HG02981 (cell line): ENCODE measurements around the gene ANAPC7.
"Not testable (repeated sequence)": the region's sequence is repeated elsewhere in the genome, so short reads cannot be mapped to it uniquely, and the experiment has no call there.

Experiments used
- ATAC-seq: cut with Tn5 transposase; IDR thresholded peaks from one replicate; pipeline ENCODE4 v1.9.1; 2021; ENCODE audit warnings: mild to moderate bottlenecking, moderate library complexity; ENCODE audit not compliant: unreplicated experiment

ANAPC7 gene

DNA sequence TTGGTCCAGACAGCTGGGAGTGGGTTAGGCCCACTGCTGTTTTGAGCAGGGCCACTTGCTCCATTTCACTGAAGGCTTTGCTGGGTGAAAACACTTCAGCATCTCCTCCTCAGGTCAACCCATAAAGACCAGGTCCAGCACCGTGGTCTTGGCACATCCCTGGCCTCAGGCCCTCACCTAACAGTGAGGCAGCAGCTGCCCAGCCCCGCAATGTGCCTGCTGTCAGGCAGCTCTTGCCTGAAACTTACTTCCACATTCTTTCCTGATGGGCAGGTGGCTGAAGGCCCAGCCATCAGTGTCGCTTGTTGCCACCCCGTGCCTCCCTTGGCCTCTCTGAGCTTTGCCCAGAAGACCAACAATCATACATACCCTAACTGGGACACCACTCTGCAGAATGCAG lies 54.4 kb downstream of the ANAPC7 start:
- no peak for ATAC-seq

DNA sequence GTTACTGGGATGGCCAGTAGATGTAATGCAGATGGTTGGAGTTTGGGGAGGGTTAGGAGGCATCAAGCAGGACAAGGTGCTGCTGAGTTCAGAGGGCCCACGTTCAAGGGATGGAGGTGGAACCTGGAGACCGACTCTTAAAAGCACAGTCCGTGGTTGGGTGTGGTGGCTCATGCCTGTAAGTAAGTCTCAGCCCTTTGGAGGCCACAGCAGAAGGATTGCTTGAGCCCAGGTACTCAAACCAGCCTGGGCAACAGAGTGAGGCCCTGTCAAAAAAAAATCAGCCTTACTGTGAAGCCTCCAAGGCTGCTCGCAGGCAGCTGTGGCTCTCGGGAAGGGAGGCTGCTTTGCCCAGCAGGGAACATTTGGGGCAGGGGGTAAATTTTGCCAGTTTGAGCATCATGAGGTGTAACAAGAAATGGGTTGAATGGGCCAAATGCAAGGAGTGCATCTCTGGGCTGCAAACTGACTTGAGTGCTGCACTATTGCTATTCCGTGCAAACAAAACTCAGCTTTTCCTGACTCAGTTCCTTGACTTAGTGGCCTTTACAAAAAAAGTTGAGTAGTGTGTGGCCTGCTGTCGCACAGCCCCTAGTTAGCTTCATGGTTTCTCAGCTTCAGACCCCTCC lies 55.0 kb downstream of the ANAPC7 start:
- no peak for ATAC-seq

DNA sequence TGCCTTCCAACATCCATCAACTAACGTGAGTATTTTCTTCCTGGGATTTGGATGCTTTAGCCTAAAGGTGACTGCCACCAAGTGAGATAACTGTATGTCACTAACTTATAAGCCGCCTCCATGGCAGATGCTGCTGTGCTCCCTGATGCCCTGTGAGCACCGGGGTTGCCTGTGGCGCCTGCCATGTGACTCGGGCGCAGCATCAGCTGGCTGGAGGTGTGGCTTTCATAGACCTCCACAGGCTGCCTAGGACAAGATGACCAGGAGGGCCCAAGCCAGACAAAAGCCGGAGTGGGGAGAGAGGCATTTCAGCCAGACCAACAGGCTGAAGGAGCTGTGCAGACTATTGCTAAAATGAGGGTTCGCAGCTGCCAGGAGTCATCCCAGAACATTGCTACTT lies 55.7 kb downstream of the ANAPC7 start:
- ATAC-seq, result no peak

DNA sequence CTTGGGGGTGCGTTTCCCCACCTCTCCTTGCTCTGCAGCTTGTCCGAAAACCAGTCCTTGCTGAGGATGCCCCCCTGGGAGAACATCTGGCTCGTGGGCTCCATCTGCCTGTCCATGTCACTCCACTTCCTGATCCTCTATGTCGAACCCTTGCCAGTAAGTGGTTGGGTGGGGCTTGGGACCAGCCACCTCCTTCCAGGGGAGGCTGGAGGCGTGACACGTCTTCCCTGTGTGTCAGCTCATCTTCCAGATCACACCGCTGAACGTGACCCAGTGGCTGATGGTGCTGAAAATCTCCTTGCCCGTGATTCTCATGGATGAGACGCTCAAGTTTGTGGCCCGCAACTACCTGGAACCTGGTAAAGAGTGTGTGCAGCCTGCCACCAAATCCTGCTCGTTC lies 57.5 kb downstream of the ANAPC7 start:
- no peak for ATAC-seq

DNA sequence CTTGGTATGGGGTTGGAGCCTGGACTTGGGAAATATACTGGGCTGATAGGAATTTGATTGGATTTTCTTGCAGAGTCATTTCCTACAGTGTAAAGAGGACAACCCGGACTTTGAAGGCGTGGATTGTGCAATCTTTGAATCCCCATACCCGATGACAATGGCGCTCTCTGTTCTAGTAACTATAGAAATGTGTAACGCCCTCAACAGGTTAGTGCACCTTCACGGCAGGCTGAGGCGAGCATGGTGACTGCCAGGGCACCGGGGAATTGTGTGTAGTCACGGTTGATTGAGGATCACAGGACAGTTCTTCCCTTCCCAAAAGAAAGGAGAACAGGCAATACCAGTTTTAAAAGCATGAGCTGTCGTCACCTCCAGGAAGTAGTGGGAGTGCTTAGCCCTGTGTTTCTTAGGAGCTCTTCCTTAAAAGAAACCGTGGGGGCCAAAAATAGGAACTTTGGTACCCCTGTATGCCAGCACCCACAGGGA lies 58.3 kb downstream of the ANAPC7 start:
- no peak for ATAC-seq

DNA sequence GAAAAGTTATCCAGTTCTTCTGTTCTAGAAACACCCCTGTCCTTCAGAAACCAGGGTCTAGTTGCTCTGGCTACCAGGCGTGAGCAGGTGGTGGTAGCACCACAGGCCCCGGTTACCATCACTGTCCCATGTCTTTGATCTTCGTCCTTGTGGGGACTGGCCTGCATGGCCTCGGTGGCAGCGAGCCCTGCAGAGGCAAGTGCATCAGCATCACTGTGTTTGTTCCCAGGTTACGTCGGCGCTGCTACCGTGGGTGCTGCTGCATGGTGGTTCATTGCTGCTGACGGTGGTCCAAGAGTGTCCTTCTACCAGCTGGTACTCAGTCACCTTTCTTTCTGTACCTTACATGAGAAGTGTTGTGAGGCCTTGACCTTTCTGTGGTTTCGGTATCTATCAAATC lies 58.9 kb downstream of the ANAPC7 start:
- ATAC-seq, result no peak

DNA sequence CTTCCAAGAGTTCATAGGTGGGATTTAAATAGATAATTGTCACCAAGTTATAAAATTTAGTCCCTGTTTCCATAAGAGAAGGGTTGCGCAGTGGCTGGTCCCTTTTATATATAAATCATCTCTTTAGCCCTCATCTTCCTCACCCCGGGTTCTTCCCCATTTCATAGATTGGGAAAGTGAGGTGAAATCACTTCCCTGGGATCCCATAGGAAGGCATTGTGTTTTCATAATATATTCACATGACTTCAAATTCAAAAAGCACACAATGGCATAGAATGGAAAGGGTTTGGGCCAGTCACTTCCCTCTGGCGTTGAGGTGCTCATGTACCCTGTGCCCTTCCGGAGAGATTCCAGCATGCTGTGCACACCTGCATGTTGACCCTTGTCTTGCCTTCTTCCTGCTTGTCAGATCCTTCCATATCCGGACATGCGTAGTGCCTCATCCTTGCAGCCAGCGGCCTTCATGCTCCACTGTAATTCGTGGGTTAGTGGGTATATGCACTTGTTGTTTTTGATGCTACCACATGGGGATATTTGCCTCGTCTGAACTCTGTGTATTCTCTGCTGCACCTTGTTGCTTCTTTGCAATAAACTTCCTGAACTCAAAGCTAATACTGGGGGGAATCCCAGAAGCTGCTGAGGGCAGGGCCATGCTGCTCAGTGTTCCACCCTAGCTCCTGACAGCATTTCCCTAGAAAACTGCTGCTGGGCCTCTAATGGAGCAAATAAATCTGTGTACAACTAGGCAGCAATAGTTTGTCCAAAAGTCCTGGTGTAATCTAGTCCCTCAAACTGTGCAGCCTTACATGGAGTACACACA lies 59.6 kb downstream of the ANAPC7 start:
- ATAC-seq, result no peak

DNA sequence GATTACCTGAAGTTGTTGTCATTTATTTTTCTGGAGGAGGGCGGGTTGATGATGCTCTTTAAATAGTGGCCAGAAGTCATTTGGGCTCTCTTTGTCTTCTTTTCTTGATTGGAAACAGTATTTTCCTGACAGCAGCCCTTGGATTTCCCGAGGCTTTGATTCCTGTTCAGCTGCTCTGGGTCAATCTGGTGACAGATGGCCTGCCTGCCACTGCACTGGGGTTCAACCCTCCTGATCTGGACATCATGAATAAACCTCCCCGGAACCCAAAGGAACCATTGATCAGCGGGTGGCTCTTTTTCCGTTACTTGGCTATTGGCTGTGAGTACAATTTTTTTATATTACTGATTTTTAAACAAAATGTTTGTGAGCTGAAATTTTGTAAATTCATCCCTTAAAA lies 60.4 kb downstream of the ANAPC7 start:
- no peak for ATAC-seq

DNA sequence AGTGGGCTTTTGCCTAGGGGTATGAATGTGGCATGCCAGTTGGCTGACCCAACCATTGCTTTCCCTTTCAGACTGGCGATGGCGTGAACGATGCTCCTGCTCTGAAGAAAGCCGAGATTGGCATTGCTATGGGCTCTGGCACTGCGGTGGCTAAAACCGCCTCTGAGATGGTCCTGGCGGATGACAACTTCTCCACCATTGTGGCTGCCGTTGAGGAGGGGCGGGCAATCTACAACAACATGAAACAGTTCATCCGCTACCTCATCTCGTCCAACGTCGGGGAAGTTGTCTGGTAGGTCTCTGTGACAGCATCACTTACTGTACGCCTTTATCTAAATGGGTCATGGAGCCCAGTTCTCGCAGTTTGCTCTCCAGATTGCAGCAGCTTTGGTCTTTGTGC lies 61.4 kb downstream of the ANAPC7 start:
- no peak for ATAC-seq

DNA sequence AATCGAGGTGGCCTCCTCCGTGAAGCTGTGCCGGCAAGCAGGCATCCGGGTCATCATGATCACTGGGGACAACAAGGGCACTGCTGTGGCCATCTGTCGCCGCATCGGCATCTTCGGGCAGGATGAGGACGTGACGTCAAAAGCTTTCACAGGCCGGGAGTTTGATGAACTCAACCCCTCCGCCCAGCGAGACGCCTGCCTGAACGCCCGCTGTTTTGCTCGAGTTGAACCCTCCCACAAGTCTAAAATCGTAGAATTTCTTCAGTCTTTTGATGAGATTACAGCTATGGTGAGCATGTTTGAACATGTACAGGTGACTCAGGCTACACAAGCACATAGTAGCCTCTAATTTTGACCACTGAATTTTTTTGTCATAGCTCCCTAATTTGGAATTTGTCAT lies 62.8 kb downstream of the ANAPC7 start:
- no peak for ATAC-seq

DNA sequence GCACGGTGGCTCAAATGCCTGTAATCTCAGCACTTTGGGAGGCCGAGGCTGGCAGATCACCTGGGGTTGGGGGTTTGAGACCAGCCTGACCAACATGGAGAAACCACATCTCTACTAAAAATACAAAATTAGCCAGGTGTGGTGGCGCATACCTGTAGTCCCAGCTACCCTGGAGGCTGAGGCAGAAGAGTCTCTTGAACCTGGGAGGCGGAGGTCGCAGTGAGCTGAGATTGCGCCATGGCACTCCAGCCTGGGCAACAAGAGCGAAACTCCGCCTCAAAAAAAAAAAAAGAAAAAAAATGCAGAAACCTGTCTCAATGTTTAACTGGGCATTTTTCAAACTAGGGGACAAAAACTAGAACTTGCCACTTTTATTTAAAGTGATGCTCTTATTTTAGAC lies 63.2 kb downstream of the ANAPC7 start:
- ATAC-seq, result not testable (repeated sequence)

DNA sequence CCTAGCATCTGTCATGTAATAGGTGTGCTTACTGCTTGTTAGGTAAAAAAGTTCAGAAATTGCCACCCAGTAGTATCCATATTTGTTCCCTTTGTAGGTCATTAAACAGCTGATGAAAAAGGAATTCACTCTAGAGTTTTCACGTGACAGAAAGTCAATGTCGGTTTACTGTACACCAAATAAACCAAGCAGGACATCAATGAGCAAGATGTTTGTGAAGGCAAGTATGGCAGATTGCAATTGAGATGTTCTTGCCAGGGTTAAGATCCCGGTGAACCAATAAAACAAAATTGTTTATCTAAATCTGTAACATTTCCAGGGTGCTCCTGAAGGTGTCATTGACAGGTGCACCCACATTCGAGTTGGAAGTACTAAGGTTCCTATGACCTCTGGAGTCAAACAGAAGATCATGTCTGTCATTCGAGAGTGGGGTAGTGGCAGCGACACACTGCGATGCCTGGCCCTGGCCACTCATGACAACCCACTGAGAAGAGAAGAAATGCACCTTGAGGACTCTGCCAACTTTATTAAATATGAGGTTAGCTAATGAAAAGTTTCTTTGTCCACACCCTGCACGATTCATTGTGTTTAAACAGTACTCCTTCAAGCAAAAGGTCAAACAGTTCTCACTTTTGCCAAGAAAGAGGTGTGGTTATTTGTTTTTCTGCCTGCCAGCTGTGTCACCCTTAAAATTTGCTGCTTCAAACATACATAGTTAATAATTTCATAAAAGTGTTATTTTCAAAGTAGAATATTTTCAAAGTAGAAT lies 64.1 kb downstream of the ANAPC7 start:
- ATAC-seq, result no peak

DNA sequence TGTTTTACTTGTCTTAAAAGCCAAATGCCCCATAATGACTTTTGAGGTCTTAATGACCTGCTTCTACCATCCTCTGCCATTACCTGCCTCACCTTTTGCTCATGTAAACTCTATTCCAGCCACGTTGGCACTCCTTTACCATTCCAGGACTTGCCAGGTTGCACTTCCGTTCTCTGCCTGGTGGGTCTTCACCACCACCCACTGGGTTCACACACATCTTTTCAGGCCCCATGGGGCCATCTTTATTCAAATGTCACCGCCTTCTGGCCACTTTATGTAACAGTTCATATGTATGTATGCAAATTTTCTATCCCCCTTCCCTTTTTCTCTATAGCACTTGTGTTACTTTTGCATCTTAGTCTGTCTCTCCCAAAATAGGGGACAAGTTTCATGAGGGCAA lies 64.8 kb downstream of the ANAPC7 start:
- ATAC-seq, result no peak

DNA sequence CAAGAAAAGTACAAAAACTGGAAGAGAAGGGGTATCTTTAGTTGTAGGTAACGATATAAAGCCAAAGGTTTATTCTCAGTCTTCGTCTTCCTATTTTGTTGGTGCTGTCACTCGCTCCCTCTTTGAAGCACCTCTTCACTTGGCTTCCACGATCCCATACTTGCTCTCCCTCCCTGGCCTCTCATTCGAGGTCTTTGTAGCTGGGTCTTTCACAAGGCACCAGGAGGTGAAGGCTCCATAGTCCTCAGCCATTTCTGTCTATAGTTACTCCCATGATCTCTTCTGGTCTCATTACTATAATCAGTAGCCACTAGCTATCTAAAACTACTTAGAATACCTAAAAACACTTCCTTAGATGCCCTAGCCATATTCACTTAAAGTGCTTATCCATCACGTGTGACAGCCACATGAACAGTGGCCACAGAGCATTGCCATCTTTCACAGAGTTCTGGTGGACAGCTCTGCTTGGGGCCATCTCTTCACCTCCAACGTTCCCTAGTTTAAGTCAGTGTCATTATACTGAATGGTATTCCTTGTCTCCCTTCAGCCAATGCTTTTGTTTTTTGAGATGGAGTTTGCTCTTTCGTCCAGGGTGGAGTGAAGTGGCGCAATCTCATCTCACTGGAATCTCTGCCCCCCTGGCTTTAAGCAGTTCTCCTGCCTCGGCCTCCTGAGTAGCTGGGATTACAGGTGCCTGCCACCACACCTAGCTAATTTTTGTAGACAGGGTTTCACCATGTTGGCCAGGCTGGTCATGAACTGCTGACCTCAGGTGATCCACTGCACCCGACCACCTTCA lies 65.4 kb downstream of the ANAPC7 start:
- no peak for ATAC-seq

DNA sequence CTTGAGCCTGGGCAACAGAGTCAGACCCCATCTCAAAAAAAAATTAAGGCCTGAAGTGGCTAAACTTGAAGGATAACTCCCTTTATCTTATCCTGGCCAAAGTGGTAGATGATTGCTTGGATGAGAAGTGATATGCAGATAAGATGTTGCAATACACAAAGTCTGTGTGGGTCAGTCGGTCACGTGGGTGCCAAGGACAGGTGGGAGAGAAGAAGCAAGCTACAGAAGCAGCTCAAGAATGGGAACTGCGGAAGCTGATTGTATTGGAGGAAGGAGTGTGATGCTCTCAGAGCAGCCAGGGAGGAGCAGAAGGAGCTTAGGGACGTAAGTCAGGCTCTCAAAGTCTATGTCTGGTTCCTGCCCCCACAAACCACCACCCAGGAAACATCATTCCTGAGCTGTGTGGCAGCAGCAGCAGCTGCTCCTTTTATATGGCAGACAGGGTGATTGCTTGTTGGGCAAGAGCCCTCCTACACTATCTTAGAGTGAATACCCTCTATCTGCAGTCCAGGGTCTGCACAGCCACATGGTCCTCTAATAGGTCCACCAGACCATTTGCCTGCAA lies 67.9 kb downstream of the ANAPC7 start:
- no peak for ATAC-seq

DNA sequence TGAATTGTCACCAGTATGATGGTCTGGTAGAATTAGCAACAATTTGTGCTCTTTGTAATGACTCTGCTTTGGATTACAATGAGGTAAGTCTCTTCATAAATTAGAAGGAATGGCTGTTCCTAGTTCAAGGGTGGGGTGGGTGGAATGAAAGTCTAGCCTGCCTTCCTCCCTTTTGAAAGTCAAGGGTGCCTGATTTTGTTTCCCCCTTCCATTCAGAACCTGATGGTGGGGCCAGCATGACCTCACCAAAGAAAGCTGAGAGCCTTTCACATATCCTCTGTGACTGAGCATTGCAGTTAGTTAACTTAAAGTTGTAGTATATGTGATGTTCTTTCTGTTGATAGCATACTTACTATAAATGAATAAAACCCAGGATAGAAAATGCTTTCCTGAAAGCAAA lies 70.3 kb downstream of the ANAPC7 start:
- ATAC-seq, result no peak

DNA sequence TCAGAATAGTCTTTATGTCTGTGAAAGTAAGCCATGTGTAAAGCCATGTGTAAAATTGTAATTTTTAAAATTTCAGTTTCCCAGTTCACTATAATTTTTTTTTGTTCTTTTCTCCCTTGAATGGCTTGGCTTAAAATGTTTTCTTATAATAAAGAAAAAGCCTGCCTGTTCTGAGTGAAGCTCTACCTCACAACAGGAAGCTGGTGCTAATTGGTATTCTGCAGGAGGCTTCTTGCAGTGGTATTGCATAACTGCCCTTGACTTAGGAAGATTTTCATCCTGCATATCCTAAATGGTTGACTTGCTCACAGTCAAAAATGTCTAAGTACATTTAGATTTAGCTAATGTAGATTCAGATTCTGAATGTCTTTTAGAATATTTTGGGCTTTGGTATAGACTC lies 73.0 kb downstream of the ANAPC7 start:
- ATAC-seq, result no peak

DNA sequence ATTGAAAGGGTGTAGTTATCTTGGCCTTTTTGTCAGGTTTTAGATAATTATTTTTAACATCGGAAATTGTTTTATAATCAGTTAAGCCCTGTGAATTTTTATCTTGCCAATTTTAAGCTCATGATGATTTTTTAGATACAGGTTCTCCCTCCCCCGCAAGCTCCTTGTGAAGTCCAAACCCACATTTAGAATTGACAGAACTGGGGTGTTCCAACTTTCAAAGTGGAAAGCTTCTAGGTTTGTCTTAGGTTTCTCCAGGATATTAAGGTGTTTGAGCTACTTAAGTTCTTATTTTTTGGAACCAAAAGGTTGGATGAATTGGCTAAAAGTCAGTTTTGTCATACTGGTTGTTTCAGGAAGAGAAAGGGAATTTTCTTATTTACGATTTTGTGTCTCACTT lies 73.4 kb downstream of the ANAPC7 start:
- no peak for ATAC-seq

DNA sequence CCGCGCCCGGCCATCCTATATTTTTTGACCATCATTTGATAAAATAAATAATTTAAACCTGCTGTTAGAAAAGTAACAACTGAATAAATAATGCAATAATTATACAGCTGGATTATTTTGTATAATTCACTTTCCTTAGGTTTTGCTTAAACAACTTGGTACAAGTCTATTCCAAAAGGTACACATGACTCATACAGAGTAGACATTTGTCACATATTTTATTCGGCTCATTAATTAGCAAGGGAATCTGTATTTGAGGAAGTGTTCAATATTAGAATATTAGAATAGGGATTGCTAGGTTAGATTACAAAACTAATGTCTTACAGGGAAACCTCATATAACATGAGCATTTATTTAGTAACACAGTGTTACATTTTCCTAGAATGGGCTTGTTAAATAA lies 73.8 kb downstream of the ANAPC7 start:
- ATAC-seq, result no peak
